HEK293 (cell line): ENCODE data around the gene ELL2.
A peak's percentile ranks its signal among the peaks of the same experiment; 100 is the strongest.

ENCODE experiments used
- CTCF ChIA-PET: fragments of 350-600 bp; formaldehyde crosslinking; extraction: SDS; loops from one replicate; lab custom pipeline; 2021; ENCODE audit warnings: antibody characterized with exemption; lab: Yijun Ruan, JAX
- POLR2A ChIA-PET: fragments of 300-600 bp; formaldehyde crosslinking; extraction: SDS; loops from one replicate; lab custom pipeline; 2020; ENCODE audit warnings: antibody characterized with exemption, inconsistent platforms; lab: Yijun Ruan, JAX
- H3K27ac ChIP-seq: fragments of 200-500 bp; sonication (Bioruptor generic); 2 replicates; pipeline ENCODE4 v1.5.1; 2014; ENCODE audit warnings: low read depth, low read length, control low read depth, inconsistent platforms; ENCODE audit errors: extremely low read depth
- H3K36me3 ChIP-seq, 2 experiments: fragments of 200-500 bp in 1 of 2; sonication (Bioruptor generic) in 1 of 2; 1 replicate in 1 of 2; 2 replicates in 1 of 2; pipeline ENCODE4 v1.5.1; 2014 to 2017; ENCODE audit warnings: inconsistent platforms in 2 of 2, low read length in 2 of 2; ENCODE audit not compliant: control insufficient read depth in 2 of 2, insufficient read depth in 1 of 2
- H3K4me1 ChIP-seq: fragments of 200-500 bp; sonication (Bioruptor generic); 2 replicates; pipeline ENCODE4 v1.5.1; 2014; ENCODE audit warnings: mild to moderate bottlenecking, low read length, inconsistent platforms; ENCODE audit not compliant: control insufficient read depth, insufficient read depth
- H3K4me3 ChIP-seq: 2 replicates; pipeline ENCODE4 v1.5.1; 2011; ENCODE audit warnings: low read depth, mild to moderate bottlenecking, control low read depth, low read length, moderate library complexity
- H3K9me3 ChIP-seq: fragments of 200-500 bp; sonication (Bioruptor generic); 2 replicates; pipeline ENCODE4 v1.5.1; 2014; ENCODE audit warnings: low read depth, low read length, inconsistent platforms; ENCODE audit not compliant: control insufficient read depth, insufficient read depth
- HOXA7 ChIP-seq: sonication (generic); formaldehyde crosslinking; IDR thresholded peaks from 2 replicates; pipeline ENCODE4 v1.8.1; 2022; ENCODE audit warnings: missing genetic modification reagents, borderline replicate concordance
- MEIS1 ChIP-seq: sonication (generic); formaldehyde crosslinking; IDR thresholded peaks from 2 replicates; pipeline ENCODE4 v1.8.1; 2022; ENCODE audit warnings: missing genetic modification reagents, mild to moderate bottlenecking, borderline replicate concordance
- MZF1 ChIP-seq: fragments of 450-650 bp; formaldehyde crosslinking; IDR thresholded peaks from 2 replicates; pipeline ENCODE4 v1.5.1; 2017; ENCODE audit warnings: missing biosample characterization, missing genetic modification characterization, borderline replicate concordance
- PATZ1 ChIP-seq: fragments of 450-650 bp; formaldehyde crosslinking; IDR thresholded peaks from 2 replicates; pipeline ENCODE4 v1.5.1; 2016; ENCODE audit warnings: missing biosample characterization, missing genetic modification characterization
- PRDM6 ChIP-seq: fragments of 450-650 bp; formaldehyde crosslinking; IDR thresholded peaks from 2 replicates; pipeline ENCODE4 v1.5.1; 2017; ENCODE audit warnings: missing biosample characterization, missing genetic modification characterization
- SCRT2 ChIP-seq: fragments of 450-650 bp; formaldehyde crosslinking; IDR thresholded peaks from 2 replicates; pipeline ENCODE4 v1.5.1; 2016; ENCODE audit warnings: missing biosample characterization, missing genetic modification characterization
- SP7 ChIP-seq: fragments of 450-650 bp; formaldehyde crosslinking; IDR thresholded peaks from 2 replicates; pipeline ENCODE4 v1.5.1; 2016; ENCODE audit warnings: missing biosample characterization, missing genetic modification characterization
- YY1 ChIP-seq: fragments of 450-650 bp; formaldehyde crosslinking; IDR thresholded peaks from 2 replicates; pipeline ENCODE4 v1.5.1; 2018; ENCODE audit warnings: missing biosample characterization, missing genetic modification characterization
- ZBTB21 ChIP-seq: fragments of 450-650 bp; formaldehyde crosslinking; IDR thresholded peaks from 2 replicates; pipeline ENCODE4 v1.5.1; 2017; ENCODE audit warnings: missing biosample characterization, missing genetic modification characterization
- ZNF16 ChIP-seq: fragments of 450-650 bp; formaldehyde crosslinking; IDR thresholded peaks from 2 replicates; pipeline ENCODE4 v1.5.1; 2016; ENCODE audit warnings: low read depth, missing biosample characterization, missing genetic modification characterization
- ZNF169 ChIP-seq: fragments of 450-650 bp; formaldehyde crosslinking; IDR thresholded peaks from 2 replicates; pipeline ENCODE4 v1.5.1; 2016; ENCODE audit warnings: missing biosample characterization, missing genetic modification characterization
- ZNF175 ChIP-seq: fragments of 450-650 bp; formaldehyde crosslinking; IDR thresholded peaks from 2 replicates; pipeline ENCODE4 v1.5.1; 2016; ENCODE audit warnings: missing biosample characterization, missing genetic modification characterization
- ZNF19 ChIP-seq: fragments of 450-650 bp; formaldehyde crosslinking; IDR thresholded peaks from 2 replicates; pipeline ENCODE4; 2016; ENCODE audit warnings: missing biosample characterization, missing genetic modification characterization, low read depth
- ZNF24 ChIP-seq: fragments of 450-650 bp; formaldehyde crosslinking; IDR thresholded peaks from 2 replicates; pipeline ENCODE4 v1.5.1; 2016; ENCODE audit warnings: missing biosample characterization, missing genetic modification characterization
- ZNF350 ChIP-seq: fragments of 450-650 bp; formaldehyde crosslinking; IDR thresholded peaks from 2 replicates; pipeline ENCODE4 v1.5.0; 2017; ENCODE audit warnings: missing biosample characterization, mild to moderate bottlenecking, missing genetic modification characterization
- ZNF510 ChIP-seq: fragments of 450-650 bp; formaldehyde crosslinking; IDR thresholded peaks from 2 replicates; pipeline ENCODE4 v1.5.1; 2018; ENCODE audit warnings: mild to moderate bottlenecking, missing genetic modification characterization, missing biosample characterization; ENCODE audit not compliant: insufficient replicate concordance
- ZNF560 ChIP-seq: fragments of 450-650 bp; formaldehyde crosslinking; IDR thresholded peaks from 2 replicates; pipeline ENCODE4 v1.5.1; 2017; ENCODE audit warnings: missing biosample characterization, missing genetic modification characterization, borderline replicate concordance
- ZNF561 ChIP-seq: fragments of 450-650 bp; IDR thresholded peaks from 2 replicates; pipeline ENCODE4 v1.5.1; 2018; ENCODE audit warnings: missing biosample characterization, missing genetic modification characterization, borderline replicate concordance
- ZNF600 ChIP-seq: fragments of 450-650 bp; formaldehyde crosslinking; IDR thresholded peaks from 2 replicates; pipeline ENCODE4 v1.5.1; 2016; ENCODE audit warnings: missing biosample characterization, missing genetic modification characterization
- ZNF610 ChIP-seq: fragments of 450-650 bp; formaldehyde crosslinking; IDR thresholded peaks from 2 replicates; pipeline ENCODE4 v1.5.1; 2016; ENCODE audit warnings: missing biosample characterization, missing genetic modification characterization, borderline replicate concordance
- ZNF621 ChIP-seq: fragments of 450-650 bp; formaldehyde crosslinking; IDR thresholded peaks from 2 replicates; pipeline ENCODE4 v1.5.1; 2017; ENCODE audit warnings: missing biosample characterization, missing genetic modification characterization
- ZNF645 ChIP-seq: fragments of 450-650 bp; formaldehyde crosslinking; IDR thresholded peaks from 2 replicates; pipeline ENCODE4; 2016; ENCODE audit warnings: missing biosample characterization, missing genetic modification characterization
- ZNF677 ChIP-seq: fragments of 450-650 bp; IDR thresholded peaks from 2 replicates; pipeline ENCODE4 v1.5.0; 2018; ENCODE audit warnings: missing biosample characterization, mild to moderate bottlenecking, missing genetic modification characterization, moderate library complexity
- ZNF704 ChIP-seq: fragments of 450-650 bp; formaldehyde crosslinking; IDR thresholded peaks from 2 replicates; pipeline ENCODE4 v1.5.1; 2016; ENCODE audit warnings: missing biosample characterization, missing genetic modification characterization

The ELL2 gene

GRCh38 chr5:95899829-95900228, 61.8 kb downstream of the ELL2 start (continued):
- no peak for TF ChIP-seq ZNF645 (tag by site-specific recombination)
- no peak for TF ChIP-seq SP7 (tag by site-specific recombination)
- no peak for TF ChIP-seq ZNF560 (tag by site-specific recombination)
- TF ChIP-seq MEIS1 (CRISPR knock-in tag) = no peak
- TF ChIP-seq MZF1 (tag by site-specific recombination) = no peak
- TF ChIP-seq ZNF24 (tag by site-specific recombination) = no peak
- TF ChIP-seq ZNF350 = no peak
- TF ChIP-seq ZNF175 (tag by site-specific recombination) = no peak

GRCh38 chr5:95899006-95899405, 62.6 kb downstream of the ELL2 start:
- H3K27ac ChIP-seq = no peak overlapping the region
- H3K36me3 ChIP-seq = peaks cover 19 to 56% of the 10 kb centered on the region in 2 experiments
- no peak overlapping the region for H3K4me3 ChIP-seq
- ChIA-PET CTCF (no interaction called here), POLR2A (no interaction called here)
- H3K4me1 ChIP-seq = peaks cover 12% of the 10 kb centered on the region
- no peak for TF ChIP-seq ZNF704 (tag by site-specific recombination)
- peak; percentile 26; the same call in 1 of the 2 replicates for TF ChIP-seq PRDM6
- no peaks in the 10 kb centered on the region for H3K9me3 ChIP-seq

- Histone ChIP-seq H3K4me1 (peaks cover 10% of the 10 kb centered on the region; the same call in 1 of the 2 replicates), H3K36me3 (peaks cover 22 to 69% of the 10 kb centered on the region in 2 experiments), H3K27ac (no peak overlapping the region), H3K9me3 (no peaks in the 10 kb centered on the region), H3K4me3 (no peak overlapping the region)
- POLR2A ChIA-PET = no interaction called here
- CTCF ChIA-PET = no interaction called here
- no peak for TF ChIP-seq ZNF19 (tag by site-specific recombination)
- no peak for TF ChIP-seq HOXA7 (CRISPR knock-in tag)
- no peak for TF ChIP-seq ZNF510 (tag by site-specific recombination)
- no peak for TF ChIP-seq SCRT2
- no peak for TF ChIP-seq ZNF16 (tag by site-specific recombination)
- no peak for TF ChIP-seq PRDM6
- no peak for TF ChIP-seq YY1 (tag by site-specific recombination)
- no peak for TF ChIP-seq ZNF610 (tag by site-specific recombination)
- TF ChIP-seq ZNF621 (tag by site-specific recombination) = no peak
- TF ChIP-seq PATZ1 = no peak
- TF ChIP-seq ZBTB21 (tag by site-specific recombination) = no peak
- TF ChIP-seq ZNF600 = no peak
- TF ChIP-seq ZNF169 = no peak
- TF ChIP-seq ZNF561 (tag by site-specific recombination) = no peak
- TF ChIP-seq ZNF677 (tag by site-specific recombination) = no peak
These were observed 65.9 kb downstream of the ELL2 start for GRCh38 chr5:95895771-95896170.
